Prostate gland (tissue), 2 donors: ENCODE data around the gene THSD7A.

Experiments used
- CTCF ChIP-seq, 4 experiments: fragments of 200-600 bp in 2 of 4; fragments of 450-650 bp in 2 of 4; sonication (generic) in 2 of 4; IDR thresholded peaks; 1 replicate in 3 of 4; 2 replicates in 1 of 4; pipeline ENCODE4 v1.5.1; 2016 to 2019; ENCODE audit warnings: antibody characterized with exemption in 4 of 4, mild to moderate bottlenecking in 2 of 4, moderate library complexity in 2 of 4
- POLR2A ChIP-seq: fragments of 450-650 bp; IDR thresholded peaks from one replicate; pipeline ENCODE4 v1.6.1; 2016; ENCODE audit warnings: antibody characterized with exemption, mild to moderate bottlenecking
- POLR2AphosphoS5 ChIP-seq: sonication (generic); formaldehyde crosslinking; IDR thresholded peaks from one replicate; pipeline ENCODE4 v1.6.1; 2017; ENCODE audit warnings: antibody characterized with exemption

DNA sequence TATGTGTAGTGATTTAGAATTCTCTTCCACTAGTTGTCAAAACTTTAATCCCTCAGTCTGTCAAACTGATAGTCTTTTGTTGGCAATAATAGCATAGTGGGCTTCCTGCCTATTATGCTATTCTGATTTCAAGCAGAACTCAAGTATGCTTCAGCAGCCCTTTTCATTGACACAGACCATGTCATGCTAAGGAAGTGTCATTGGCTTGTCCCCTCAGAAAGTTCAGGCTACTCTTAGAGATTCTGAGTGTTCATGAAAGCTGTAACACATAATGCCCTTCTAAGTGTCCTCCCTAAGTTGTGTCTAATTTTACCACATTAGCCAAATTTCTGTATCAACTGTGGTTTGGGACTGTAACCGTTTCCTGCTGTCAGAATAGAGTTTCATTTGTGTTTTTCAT lies 198.7 kb downstream of the THSD7A start:
- TF ChIP-seq CTCF (IDR thresholded peaks at IDR 0.05) (no peak), POLR2AphosphoS5 (no peak), POLR2A (no peak)
